ENCODE data around the gene PRSS57.

The PRSS57 gene

DNA sequence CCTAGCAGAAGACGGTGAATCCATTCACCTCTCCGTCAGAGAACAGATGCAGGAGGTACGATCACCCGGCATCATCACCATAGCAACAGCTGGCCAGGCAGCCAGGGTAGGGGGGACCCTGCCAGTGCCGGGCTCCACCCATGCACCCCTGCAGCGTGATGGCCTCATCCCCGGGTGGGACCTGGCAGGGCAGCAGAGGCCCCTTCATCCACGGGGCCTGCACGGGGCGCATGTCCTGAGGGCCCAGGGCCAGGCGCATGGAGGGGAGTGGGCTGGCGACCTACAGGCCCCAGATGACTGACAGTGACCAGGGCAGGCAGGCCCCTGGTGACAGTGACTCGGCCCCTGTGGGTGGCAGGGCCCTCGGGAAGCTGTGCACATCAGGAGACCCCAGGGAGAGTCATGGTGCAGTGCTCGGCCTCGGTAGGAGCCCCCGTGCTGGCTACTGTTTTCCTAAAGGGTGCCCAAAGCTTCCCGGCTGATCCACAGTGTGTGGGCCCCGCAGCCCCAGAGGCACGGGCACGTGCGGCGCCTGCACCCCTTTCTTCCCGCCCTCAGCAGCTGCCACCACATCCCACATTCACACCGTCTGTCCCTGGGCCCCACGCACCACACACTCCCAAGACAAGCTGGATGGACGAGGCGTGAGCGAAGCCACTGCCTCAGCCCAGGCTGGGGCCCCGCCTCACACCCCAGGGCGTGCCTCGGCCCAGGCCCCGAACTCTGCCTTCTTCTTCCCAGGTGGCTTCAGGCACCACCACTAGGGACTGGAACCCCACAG lies 37.0 kb downstream of the PRSS57 start:
- H3K27ac ChIP-seq: no peak overlapping the region
- TF ChIP-seq, protein P1, sequence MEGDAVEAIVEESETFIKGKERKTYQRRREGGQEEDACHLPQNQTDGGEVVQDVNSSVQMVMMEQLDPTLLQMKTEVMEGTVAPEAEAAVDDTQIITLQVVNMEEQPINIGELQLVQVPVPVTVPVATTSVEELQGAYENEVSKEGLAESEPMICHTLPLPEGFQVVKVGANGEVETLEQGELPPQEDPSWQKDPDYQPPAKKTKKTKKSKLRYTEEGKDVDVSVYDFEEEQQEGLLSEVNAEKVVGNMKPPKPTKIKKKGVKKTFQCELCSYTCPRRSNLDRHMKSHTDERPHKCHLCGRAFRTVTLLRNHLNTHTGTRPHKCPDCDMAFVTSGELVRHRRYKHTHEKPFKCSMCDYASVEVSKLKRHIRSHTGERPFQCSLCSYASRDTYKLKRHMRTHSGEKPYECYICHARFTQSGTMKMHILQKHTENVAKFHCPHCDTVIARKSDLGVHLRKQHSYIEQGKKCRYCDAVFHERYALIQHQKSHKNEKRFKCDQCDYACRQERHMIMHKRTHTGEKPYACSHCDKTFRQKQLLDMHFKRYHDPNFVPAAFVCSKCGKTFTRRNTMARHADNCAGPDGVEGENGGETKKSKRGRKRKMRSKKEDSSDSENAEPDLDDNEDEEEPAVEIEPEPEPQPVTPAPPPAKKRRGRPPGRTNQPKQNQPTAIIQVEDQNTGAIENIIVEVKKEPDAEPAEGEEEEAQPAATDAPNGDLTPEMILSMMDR (IDR thresholded peaks at IDR 0.05): no peak
- no peak for DNase-seq (ENCODE audit: low spot score)
- H3K4me3 ChIP-seq: no peak overlapping the region

DNA sequence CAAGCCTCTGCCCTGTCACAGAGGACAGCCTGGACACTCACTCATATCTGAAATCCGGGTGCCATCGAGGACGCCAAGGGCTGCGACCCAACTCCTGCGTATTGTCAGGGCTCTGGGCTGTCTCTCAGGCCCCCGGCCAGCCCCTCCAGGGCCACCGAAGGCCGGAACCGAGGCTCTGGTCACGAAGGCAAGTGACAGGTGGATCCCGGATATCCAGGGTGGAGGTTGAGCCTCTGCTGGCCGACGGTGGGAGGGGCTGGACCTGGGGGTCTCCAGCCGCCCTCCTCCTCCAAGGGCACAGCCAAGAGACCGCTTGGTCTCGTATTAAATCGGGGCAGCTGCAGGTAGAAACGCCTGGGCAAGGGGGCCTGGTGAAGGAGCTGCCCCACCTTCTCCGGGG lies 37.6 kb downstream of the PRSS57 start:
- H3K4me3 ChIP-seq: no peak overlapping the region

DNA sequence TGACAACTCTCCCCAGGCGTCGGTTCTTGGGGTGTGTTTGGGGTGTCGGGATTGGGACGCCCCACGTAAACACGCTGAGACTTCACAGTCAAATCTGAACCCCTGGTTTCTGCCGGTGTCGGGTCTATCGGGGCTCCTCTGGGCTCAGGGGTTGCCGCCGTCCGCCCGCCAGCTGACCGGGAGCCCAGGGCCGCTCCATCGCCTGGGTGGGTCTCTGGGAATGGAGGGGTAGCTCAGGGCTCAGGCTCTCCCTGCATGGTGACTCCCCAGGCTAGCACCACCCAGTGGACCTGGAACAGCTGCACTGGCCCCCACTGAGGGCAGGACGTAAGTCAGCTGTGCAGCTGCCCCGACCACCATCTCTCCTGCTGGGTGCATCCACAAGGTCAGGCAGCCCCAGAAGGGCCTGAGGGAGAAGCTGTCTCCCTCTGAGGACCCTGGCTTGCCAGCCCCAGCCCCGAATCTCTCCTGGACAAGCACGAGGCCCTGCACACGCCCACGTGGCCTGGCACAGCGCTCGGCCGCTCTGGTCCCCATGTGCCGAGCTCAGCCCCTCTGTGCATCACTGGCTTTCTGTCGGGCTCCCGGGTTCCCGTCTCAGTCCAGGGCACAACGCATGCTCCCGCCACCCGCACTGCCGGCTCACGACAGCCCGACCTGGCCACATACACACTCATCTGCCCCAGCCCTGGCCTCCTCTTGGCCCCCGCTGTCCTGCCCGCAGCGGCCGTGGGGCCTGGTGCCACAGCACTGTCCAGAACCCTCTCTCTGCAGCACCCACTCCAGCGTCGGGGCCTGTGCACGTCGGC lies 38.3 kb downstream of the PRSS57 start:
- no peak for DNase-seq (ENCODE audit: low spot score)
- TF ChIP-seq, protein P1 (IDR thresholded peaks at IDR 0.05): no peak
- no peak overlapping the region for H3K4me3 ChIP-seq
- H3K27ac ChIP-seq: no peak overlapping the region

More for the DNA sequence above, 37.6 kb downstream of the PRSS57 start:
- DNase-seq (ENCODE audit: low spot score): no peak
- no peak overlapping the region for H3K27ac ChIP-seq
- TF ChIP-seq, protein P1 (IDR thresholded peaks at IDR 0.05): no peak

DNA sequence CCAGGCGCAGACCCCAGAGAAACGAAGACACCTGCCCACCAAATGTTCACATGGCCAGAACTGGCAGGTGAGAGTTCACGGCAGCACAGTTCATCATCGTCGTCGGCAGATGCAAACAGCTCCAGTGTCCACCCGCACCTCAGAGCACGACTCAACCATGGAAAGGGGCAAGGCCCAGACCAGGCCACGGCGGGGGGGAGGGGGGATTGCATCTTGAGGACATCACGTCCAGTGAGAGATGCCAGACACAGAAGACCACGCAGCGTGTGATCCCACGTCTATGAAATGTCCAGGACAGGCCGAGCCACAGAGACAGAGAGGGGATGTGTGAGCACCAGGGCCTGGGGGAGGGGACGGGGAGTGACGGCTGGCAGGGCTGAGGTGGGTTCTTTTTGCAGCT lies 39.6 kb downstream of the PRSS57 start:
- H3K4me3 ChIP-seq: no peak overlapping the region
- DNase-seq (ENCODE audit: low spot score): no peak
- H3K27ac ChIP-seq: no peak overlapping the region
- TF ChIP-seq, protein P1 (IDR thresholded peaks at IDR 0.05): no peak

DNA sequence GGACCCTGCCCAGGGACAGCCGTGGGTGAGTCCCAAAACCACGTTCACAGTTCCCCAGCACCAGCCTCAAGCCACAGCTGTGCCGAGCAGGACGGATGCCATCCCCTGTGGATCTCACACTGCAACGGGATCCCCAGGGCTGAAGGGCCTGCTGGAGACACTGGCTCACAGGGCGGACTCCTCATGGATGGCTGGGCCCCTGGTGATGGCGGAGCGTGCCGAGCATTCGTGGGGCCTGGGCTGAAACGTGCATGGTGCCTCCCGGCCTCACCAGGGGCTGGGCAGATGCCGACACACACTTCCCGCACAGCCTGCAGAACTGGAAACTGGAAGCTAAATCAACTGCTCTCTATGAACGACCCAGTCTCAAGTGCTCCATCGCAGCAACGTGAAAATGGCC lies 41.8 kb downstream of the PRSS57 start:
- TF ChIP-seq, protein P1 (IDR thresholded peaks at IDR 0.05): no peak
- H3K27ac ChIP-seq: no peak overlapping the region
- H3K4me3 ChIP-seq: no peak overlapping the region
- DNase-seq (ENCODE audit: low spot score): no peak

DNA sequence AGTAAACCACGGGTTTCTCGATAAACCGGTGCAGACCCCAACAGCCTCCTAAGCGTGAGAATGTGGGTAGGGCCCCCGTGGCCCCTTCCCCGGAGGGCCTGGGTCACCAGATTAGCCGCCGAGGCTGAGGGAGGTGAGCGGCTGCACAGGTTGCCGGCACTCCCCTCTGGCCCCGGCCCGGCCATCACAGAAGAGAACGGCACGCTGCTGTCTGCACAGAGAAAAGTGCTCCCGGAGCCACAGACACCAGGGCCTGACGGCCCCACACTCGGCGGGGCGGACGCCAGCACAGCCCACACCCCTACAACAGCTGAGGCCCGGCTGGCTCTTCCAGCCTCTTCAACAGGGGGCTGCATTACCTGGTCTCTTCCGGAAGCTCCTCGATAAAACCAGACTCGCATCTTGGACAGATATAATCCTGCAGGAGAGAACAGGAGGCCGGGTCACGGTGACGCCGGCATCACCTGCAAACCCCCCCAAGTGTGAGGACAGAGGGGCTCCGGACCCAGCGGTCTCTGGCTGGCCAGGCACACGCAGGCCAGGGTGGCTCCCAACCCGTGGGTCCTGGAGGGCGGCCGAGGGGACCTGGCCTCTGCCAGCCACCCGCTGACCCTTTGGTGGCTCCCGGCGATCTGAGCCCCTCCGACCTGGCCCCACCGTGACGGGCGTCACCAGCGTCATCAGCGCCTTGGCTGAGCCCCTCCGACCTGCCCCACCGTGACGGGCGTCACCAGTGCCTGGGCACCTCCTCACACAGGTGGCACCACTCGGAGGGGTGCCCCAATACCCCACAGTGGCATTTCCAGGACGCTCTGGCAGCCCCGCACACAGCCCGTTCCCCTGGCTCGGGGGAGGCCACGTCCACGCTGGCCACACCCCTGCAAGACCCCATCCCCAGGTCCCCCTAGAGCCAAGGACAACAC lies 42.5 kb downstream of the PRSS57 start:
- H3K27ac ChIP-seq: no peak overlapping the region
- H3K4me3 ChIP-seq: no peak overlapping the region
- no peak for DNase-seq (ENCODE audit: low spot score)
- TF ChIP-seq, protein P1 (IDR thresholded peaks at IDR 0.05): no peak

Data from coronary artery (tissue), 2 donors.